Measurements from ENCODE around the gene RNF141. TPM values are rescaled to one million over a fixed set of nuclear protein-coding genes. Genes with fewer than 3 reads are reported as not detected.

The RNF141 gene
- total and polyA plus RNA-seq, 2 donors (not counting 3 experiments of a cell fraction or from before 2014, with no cell fraction given), result 9.4 to 32.4 TPM

DNA sequence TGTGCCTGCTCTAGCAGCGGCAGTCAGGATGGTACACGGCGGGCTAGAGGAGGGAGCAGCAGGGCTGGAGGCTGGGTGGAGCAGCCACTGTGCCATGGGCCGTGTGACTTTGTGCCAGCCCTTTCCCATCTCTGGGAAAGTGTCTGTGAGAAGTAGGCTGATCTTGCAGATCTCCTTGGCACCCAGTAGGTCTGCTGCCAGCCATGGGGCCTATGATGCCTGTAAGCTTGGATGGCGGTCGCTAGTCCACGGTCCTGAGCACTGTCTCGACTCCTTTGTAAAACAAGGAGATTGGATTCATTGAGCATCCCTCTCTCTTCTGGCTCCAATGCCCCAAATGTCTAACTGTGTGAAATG, 63.3 kb downstream of the RNF141 start:
- no TSS peak for BruUV-seq (replicated peaks)
- no peak for FAIRE-seq
- POLR2A ChIA-PET, result no interaction called here
- dilution Hi-C loops (cut with MboI; ENCODE audit: extremely low pct_ligation_motif_present, low sequenced_read_pairs) (no loop called here), intact Hi-C loops (cut with micrococcal nuclease) (no loop called here)
- H3K9ac ChIP-seq (replicated peaks; ENCODE audit: extremely low read depth, insufficient read depth, low read length), result no peak overlapping the region
- H4K20me1 ChIP-seq (replicated peaks; ENCODE audit: control insufficient read depth, extremely low read depth, insufficient read depth, low read length), result no peaks in the 10 kb centered on the region
- H3K9me3 ChIP-seq (replicated peaks; ENCODE audit: control insufficient read depth, insufficient read depth, low read length), result no peaks in the 10 kb centered on the region
- H3K36me3 ChIP-seq (ENCODE audit: control insufficient read depth in 2 of 2, extremely low read depth in 1 of 2, insufficient read depth in 2 of 2, low read length in 2 of 2), result no peaks in the 10 kb centered on the region
- H3K4me2 ChIP-seq (ENCODE audit: insufficient read depth, low read length), result no peak overlapping the region
- DNase-seq (ENCODE audit: low read depth, low spot score), result no peak
- H3K79me2 ChIP-seq (ENCODE audit: control insufficient read depth, insufficient read depth, low read length), result no peaks in the 10 kb centered on the region
- no peak overlapping the region for H3K27ac ChIP-seq (ENCODE audit: insufficient read depth, low read depth, low read length)
- no peaks in the 10 kb centered on the region for H3K27me3 ChIP-seq (ENCODE audit: control insufficient read depth in 2 of 2, insufficient read depth in 2 of 2, low read length in 2 of 2)
- H3K4me1 ChIP-seq (ENCODE audit: control insufficient read depth, extremely low read depth, insufficient read depth, low read length), result no peaks in the 10 kb centered on the region
- TF ChIP-seq POLR2A (IDR thresholded peaks at IDR 0.05; ENCODE audit: low read depth, low read length), result no peak
- TF ChIP-seq MYC (IDR thresholded peaks at IDR 0.05; ENCODE audit: low read depth, low read length), result no peak
- TF ChIP-seq EZH2 (IDR thresholded peaks at IDR 0.05; ENCODE audit: borderline replicate concordance, low read depth, low read length, severe bottlenecking), result no peak
- TF ChIP-seq, protein P1, sequence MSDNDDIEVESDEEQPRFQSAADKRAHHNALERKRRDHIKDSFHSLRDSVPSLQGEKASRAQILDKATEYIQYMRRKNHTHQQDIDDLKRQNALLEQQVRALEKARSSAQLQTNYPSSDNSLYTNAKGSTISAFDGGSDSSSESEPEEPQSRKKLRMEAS (IDR thresholded peaks at IDR 0.05; ENCODE audit: insufficient read depth, insufficient read length), result no peak
- no peak for TF ChIP-seq POLR2AphosphoS5 (IDR thresholded peaks at IDR 0.05; ENCODE audit: insufficient read depth, low read depth, low read length)
- no peak for TF ChIP-seq FOS (IDR thresholded peaks at IDR 0.05; ENCODE audit: borderline replicate concordance, insufficient read depth, low read length)
- TF ChIP-seq, protein P2, sequence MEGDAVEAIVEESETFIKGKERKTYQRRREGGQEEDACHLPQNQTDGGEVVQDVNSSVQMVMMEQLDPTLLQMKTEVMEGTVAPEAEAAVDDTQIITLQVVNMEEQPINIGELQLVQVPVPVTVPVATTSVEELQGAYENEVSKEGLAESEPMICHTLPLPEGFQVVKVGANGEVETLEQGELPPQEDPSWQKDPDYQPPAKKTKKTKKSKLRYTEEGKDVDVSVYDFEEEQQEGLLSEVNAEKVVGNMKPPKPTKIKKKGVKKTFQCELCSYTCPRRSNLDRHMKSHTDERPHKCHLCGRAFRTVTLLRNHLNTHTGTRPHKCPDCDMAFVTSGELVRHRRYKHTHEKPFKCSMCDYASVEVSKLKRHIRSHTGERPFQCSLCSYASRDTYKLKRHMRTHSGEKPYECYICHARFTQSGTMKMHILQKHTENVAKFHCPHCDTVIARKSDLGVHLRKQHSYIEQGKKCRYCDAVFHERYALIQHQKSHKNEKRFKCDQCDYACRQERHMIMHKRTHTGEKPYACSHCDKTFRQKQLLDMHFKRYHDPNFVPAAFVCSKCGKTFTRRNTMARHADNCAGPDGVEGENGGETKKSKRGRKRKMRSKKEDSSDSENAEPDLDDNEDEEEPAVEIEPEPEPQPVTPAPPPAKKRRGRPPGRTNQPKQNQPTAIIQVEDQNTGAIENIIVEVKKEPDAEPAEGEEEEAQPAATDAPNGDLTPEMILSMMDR (IDR thresholded peaks at IDR 0.05; ENCODE audit: extremely low read depth in 1 of 2, insufficient read depth in 1 of 2, low read depth in 1 of 2, low read length in 2 of 2), result no peak
- no peak for TF ChIP-seq JUN (IDR thresholded peaks at IDR 0.05; ENCODE audit: borderline replicate concordance, insufficient read depth, insufficient read length, low read depth)
- no peak for TF ChIP-seq GATA2 (IDR thresholded peaks at IDR 0.05; ENCODE audit: insufficient read depth, insufficient read length, low read depth, low read length)
- CTCF ChIA-PET, result no interaction called here
- no peak overlapping the region for H3K4me3 ChIP-seq (replicated peaks in 1 of 3; ENCODE audit: insufficient read depth in 1 of 3, low read depth in 1 of 3, low read length in 3 of 3)
- no peak overlapping the region for H2AFZ ChIP-seq (ENCODE audit: low read depth, low read length)
- H3K9me1 ChIP-seq (replicated peaks; ENCODE audit: control insufficient read depth, extremely low read depth, insufficient read depth, low read length), result no peaks in the 10 kb centered on the region
